Measurements from ENCODE around the gene HAVCR2.
"Not testable (repeated sequence)": the region's sequence is repeated elsewhere in the genome, so short reads cannot be mapped to it uniquely, and the experiment has no call there.

The HAVCR2 gene

GRCh38 chr5:157056848-157057247 lies 52.0 kb downstream of the HAVCR2 start:
- not testable (repeated sequence) for H3K27me3 ChIP-seq (ENCODE audit: control insufficient read depth in 3 of 3, insufficient read depth in 3 of 3, low read depth in 1 of 3, low read length in 3 of 3); H4K8ac ChIP-seq (ENCODE audit: low read depth, low read length); H2BK15ac ChIP-seq (ENCODE audit: low read length); H3K4ac ChIP-seq (ENCODE audit: low read length); H2BK12ac ChIP-seq (ENCODE audit: low read length); H2BK120ac ChIP-seq (ENCODE audit: low read depth, low read length); H2AFZ ChIP-seq (ENCODE audit: low read length); H3K27ac ChIP-seq (replicated peaks; ENCODE audit: low read length); H3K4me3 ChIP-seq (ENCODE audit: low read length in 2 of 2); H2BK5ac ChIP-seq (ENCODE audit: low read length); H3K9me3 ChIP-seq (replicated peaks in 1 of 2; ENCODE audit: control insufficient read depth in 2 of 2, insufficient read depth in 1 of 2, low read depth in 1 of 2, low read length in 2 of 2); H3K79me1 ChIP-seq (ENCODE audit: low read depth, low read length); H3K4me2 ChIP-seq (ENCODE audit: insufficient read depth, low read length, poor library complexity, severe bottlenecking); H2AK5ac ChIP-seq (ENCODE audit: low read depth, low read length); H3K4me1 ChIP-seq (ENCODE audit: control insufficient read depth in 2 of 2, insufficient read depth in 1 of 2, low read depth in 1 of 2, low read length in 2 of 2); H3K23ac ChIP-seq (ENCODE audit: low read depth, low read length, poor library complexity); H4K91ac ChIP-seq (ENCODE audit: low read depth, low read length, poor library complexity); H3K36me3 ChIP-seq (replicated peaks in 1 of 2; ENCODE audit: control insufficient read depth in 2 of 2, insufficient read depth in 2 of 2, low read length in 2 of 2); H3K14ac ChIP-seq (ENCODE audit: low read length); H3K9ac ChIP-seq (ENCODE audit: low read depth, low read length, poor library complexity); H3K18ac ChIP-seq (ENCODE audit: low read length); DNase-seq (ENCODE audit: low spot score)
- no CpG with 5 or more reads among the region's 6 CpGs for WGBS, 2 donors (ENCODE audit: extremely low coverage in 2 of 2, insufficient read length in 2 of 2, insufficient replicate concordance in 1 of 2)

DNA sequence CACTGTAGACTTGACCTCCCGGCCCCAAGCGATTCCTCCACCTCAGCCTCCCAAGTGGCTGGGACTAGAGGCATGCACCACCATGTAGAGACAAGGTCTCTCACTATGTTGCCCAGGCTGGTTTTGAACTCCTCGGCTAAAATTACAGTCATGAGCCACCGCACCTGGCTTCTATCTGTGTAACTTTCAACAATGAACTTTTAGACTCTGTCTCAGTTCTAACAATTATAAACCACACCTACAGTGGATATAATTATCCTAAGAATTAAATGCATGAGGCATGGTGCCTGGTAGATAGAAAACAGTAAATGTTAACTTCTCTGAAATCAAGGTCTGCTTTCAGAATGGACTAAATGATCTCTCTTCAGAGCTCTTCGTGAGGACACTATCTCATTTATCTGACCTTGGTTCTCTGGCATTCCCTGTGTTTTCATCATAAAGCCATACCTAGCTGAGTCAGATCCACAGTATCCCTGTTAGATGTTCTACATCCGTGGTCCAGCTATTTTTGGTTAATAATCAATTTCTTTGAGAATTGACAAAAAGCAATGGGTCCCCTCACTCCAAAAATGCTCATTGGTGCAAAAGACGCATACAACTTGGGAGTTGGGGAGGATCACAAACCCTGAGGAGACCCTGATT lies 57.1 kb downstream of the HAVCR2 start:
- H3K4me1 ChIP-seq (ENCODE audit: control insufficient read depth in 2 of 2, insufficient read depth in 1 of 2, low read depth in 1 of 2, low read length in 2 of 2), result no peaks in the 10 kb centered on the region
- H4K91ac ChIP-seq (ENCODE audit: low read depth, low read length, poor library complexity), result no peak overlapping the region
- H2BK15ac ChIP-seq (ENCODE audit: low read length), result no peak overlapping the region
- H3K4me3 ChIP-seq (ENCODE audit: low read length in 2 of 2), result no peak overlapping the region
- WGBS, 2 donors (ENCODE audit: extremely low coverage in 2 of 2, insufficient read length in 2 of 2, insufficient replicate concordance in 1 of 2), result no CpG with 5 or more reads among the region's 7 CpGs
- H3K4ac ChIP-seq (ENCODE audit: low read length), result no peak overlapping the region
- no peaks in the 10 kb centered on the region for H3K79me1 ChIP-seq (ENCODE audit: low read depth, low read length)
- H2AFZ ChIP-seq (ENCODE audit: low read length), result no peak overlapping the region
- no peak overlapping the region for H4K8ac ChIP-seq (ENCODE audit: low read depth, low read length)
- no peak for DNase-seq (ENCODE audit: low spot score)
- peak overlapping the region; percentile 33 for H3K14ac ChIP-seq (ENCODE audit: low read length)
- H2AK5ac ChIP-seq (ENCODE audit: low read depth, low read length), result no peak overlapping the region
- no peaks in the 10 kb centered on the region for H3K36me3 ChIP-seq (replicated peaks in 1 of 2; ENCODE audit: control insufficient read depth in 2 of 2, insufficient read depth in 2 of 2, low read length in 2 of 2)
- H3K4me2 ChIP-seq (ENCODE audit: insufficient read depth, low read length, poor library complexity, severe bottlenecking), result no peak overlapping the region
- no peaks in the 10 kb centered on the region for H3K9me3 ChIP-seq (replicated peaks in 1 of 2; ENCODE audit: control insufficient read depth in 2 of 2, insufficient read depth in 1 of 2, low read depth in 1 of 2, low read length in 2 of 2)
- no peak overlapping the region for H3K27ac ChIP-seq (replicated peaks; ENCODE audit: low read length)
- no peak overlapping the region for H3K9ac ChIP-seq (ENCODE audit: low read depth, low read length, poor library complexity)
- no peak overlapping the region for H3K18ac ChIP-seq (ENCODE audit: low read length)
- no peaks in the 10 kb centered on the region for H3K27me3 ChIP-seq (ENCODE audit: control insufficient read depth in 3 of 3, insufficient read depth in 3 of 3, low read depth in 1 of 3, low read length in 3 of 3)
- H2BK12ac ChIP-seq (ENCODE audit: low read length), result no peak overlapping the region
- H3K23ac ChIP-seq (ENCODE audit: low read depth, low read length, poor library complexity), result no peak overlapping the region
- H2BK120ac ChIP-seq (ENCODE audit: low read depth, low read length), result no peak overlapping the region
- H2BK5ac ChIP-seq (ENCODE audit: low read length), result no peak overlapping the region

GRCh38 chr5:157050050-157050449 lies 58.8 kb downstream of the HAVCR2 start:
- Histone ChIP-seq H2BK5ac (ENCODE audit: low read length) (no peak overlapping the region), H4K8ac (ENCODE audit: low read depth, low read length) (no peak overlapping the region), H2BK12ac (ENCODE audit: low read length) (no peak overlapping the region), H3K23ac (ENCODE audit: low read depth, low read length, poor library complexity) (no peak overlapping the region), H3K14ac (ENCODE audit: low read length) (no peak overlapping the region), H3K4me2 (ENCODE audit: insufficient read depth, low read length, poor library complexity, severe bottlenecking) (no peak overlapping the region), H3K36me3 (replicated peaks in 1 of 2; ENCODE audit: control insufficient read depth in 2 of 2, insufficient read depth in 2 of 2, low read length in 2 of 2) (no peaks in the 10 kb centered on the region), H2AFZ (ENCODE audit: low read length) (no peak overlapping the region), H2BK15ac (ENCODE audit: low read length) (no peak overlapping the region), H3K9me3 (replicated peaks in 1 of 2; ENCODE audit: control insufficient read depth in 2 of 2, insufficient read depth in 1 of 2, low read depth in 1 of 2, low read length in 2 of 2) (no peaks in the 10 kb centered on the region), H3K4me3 (ENCODE audit: low read length in 2 of 2) (no peak overlapping the region), H4K91ac (ENCODE audit: low read depth, low read length, poor library complexity) (no peak overlapping the region), H3K9ac (ENCODE audit: low read depth, low read length, poor library complexity) (no peak overlapping the region), H3K79me1 (ENCODE audit: low read depth, low read length) (no peaks in the 10 kb centered on the region), H3K4ac (ENCODE audit: low read length) (no peak overlapping the region), H2BK120ac (ENCODE audit: low read depth, low read length) (no peak overlapping the region), H2AK5ac (ENCODE audit: low read depth, low read length) (no peak overlapping the region), H3K4me1 (ENCODE audit: control insufficient read depth in 2 of 2, insufficient read depth in 1 of 2, low read depth in 1 of 2, low read length in 2 of 2) (no peaks in the 10 kb centered on the region), H3K27ac (replicated peaks; ENCODE audit: low read length) (no peak overlapping the region), H3K18ac (ENCODE audit: low read length) (no peak overlapping the region), H3K27me3 (ENCODE audit: control insufficient read depth in 3 of 3, insufficient read depth in 3 of 3, low read depth in 1 of 3, low read length in 3 of 3) (no peaks in the 10 kb centered on the region)
- DNase-seq (ENCODE audit: low spot score), result no peak
- WGBS, 2 donors (ENCODE audit: extremely low coverage in 2 of 2, insufficient read length in 2 of 2, insufficient replicate concordance in 1 of 2), result 100% methylated on average over 1 of the region's 5 CpGs; no CpG with 5 or more reads in 1 of the 2 donors

DNA sequence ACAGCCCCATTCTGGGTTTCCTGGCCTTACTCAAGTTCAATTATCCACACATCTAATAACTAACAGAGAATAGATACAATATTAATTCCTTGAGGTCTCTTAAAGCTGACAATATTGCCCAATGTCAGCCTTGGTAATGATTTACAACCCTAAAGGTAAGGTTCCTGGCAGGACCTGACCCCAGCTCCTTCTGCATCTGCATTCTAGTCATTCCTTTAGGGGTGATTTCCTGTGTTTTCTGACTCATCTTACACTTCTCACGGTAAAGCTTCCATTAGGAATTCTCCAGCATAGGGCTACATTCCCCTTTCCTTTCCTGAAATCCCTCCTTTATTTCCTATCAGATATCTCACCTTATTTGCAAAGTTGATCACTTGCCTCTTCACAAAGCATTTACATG lies 59.2 kb downstream of the HAVCR2 start:
- no peaks in the 10 kb centered on the region for H3K79me1 ChIP-seq (ENCODE audit: low read depth, low read length)
- DNase-seq (ENCODE audit: low spot score), result no peak
- H2BK12ac ChIP-seq (ENCODE audit: low read length), result no peak overlapping the region
- no peaks in the 10 kb centered on the region for H3K27me3 ChIP-seq (ENCODE audit: control insufficient read depth in 3 of 3, insufficient read depth in 3 of 3, low read depth in 1 of 3, low read length in 3 of 3)
- H4K91ac ChIP-seq (ENCODE audit: low read depth, low read length, poor library complexity), result no peak overlapping the region
- H3K36me3 ChIP-seq (replicated peaks in 1 of 2; ENCODE audit: control insufficient read depth in 2 of 2, insufficient read depth in 2 of 2, low read length in 2 of 2), result no peaks in the 10 kb centered on the region
- H3K4me3 ChIP-seq (ENCODE audit: low read length in 2 of 2), result no peak overlapping the region
- H2BK5ac ChIP-seq (ENCODE audit: low read length), result no peak overlapping the region
- no peak overlapping the region for H3K18ac ChIP-seq (ENCODE audit: low read length)
- H3K27ac ChIP-seq (replicated peaks; ENCODE audit: low read length), result no peak overlapping the region
- no peak overlapping the region for H2BK15ac ChIP-seq (ENCODE audit: low read length)
- H2BK120ac ChIP-seq (ENCODE audit: low read depth, low read length), result no peak overlapping the region
- no peak overlapping the region for H3K23ac ChIP-seq (ENCODE audit: low read depth, low read length, poor library complexity)
- no peak overlapping the region for H4K8ac ChIP-seq (ENCODE audit: low read depth, low read length)
- no peaks in the 10 kb centered on the region for H3K4me1 ChIP-seq (ENCODE audit: control insufficient read depth in 2 of 2, insufficient read depth in 1 of 2, low read depth in 1 of 2, low read length in 2 of 2)
- H2AK5ac ChIP-seq (ENCODE audit: low read depth, low read length), result no peak overlapping the region
- no peak overlapping the region for H3K14ac ChIP-seq (ENCODE audit: low read length)
- no CpG with 5 or more reads among the region's 1 CpG for WGBS, 2 donors (ENCODE audit: extremely low coverage in 2 of 2, insufficient read length in 2 of 2, insufficient replicate concordance in 1 of 2)
- H3K9me3 ChIP-seq (replicated peaks in 1 of 2; ENCODE audit: control insufficient read depth in 2 of 2, insufficient read depth in 1 of 2, low read depth in 1 of 2, low read length in 2 of 2), result no peaks in the 10 kb centered on the region
- no peak overlapping the region for H2AFZ ChIP-seq (ENCODE audit: low read length)
- H3K4me2 ChIP-seq (ENCODE audit: insufficient read depth, low read length, poor library complexity, severe bottlenecking), result no peak overlapping the region
- no peak overlapping the region for H3K4ac ChIP-seq (ENCODE audit: low read length)
- H3K9ac ChIP-seq (ENCODE audit: low read depth, low read length, poor library complexity), result no peak overlapping the region

Data from neuronal stem cell (in vitro differentiated cells).